ENCODE data around the gene ITGA1. TPM values are rescaled to one million over a fixed set of nuclear protein-coding genes. Genes with fewer than 3 reads are reported as not detected.
A peak's percentile ranks its signal among the peaks of the same experiment; 100 is the strongest.

ITGA1 gene
- total RNA-seq, 1 donor = 31.8 TPM

DNA sequence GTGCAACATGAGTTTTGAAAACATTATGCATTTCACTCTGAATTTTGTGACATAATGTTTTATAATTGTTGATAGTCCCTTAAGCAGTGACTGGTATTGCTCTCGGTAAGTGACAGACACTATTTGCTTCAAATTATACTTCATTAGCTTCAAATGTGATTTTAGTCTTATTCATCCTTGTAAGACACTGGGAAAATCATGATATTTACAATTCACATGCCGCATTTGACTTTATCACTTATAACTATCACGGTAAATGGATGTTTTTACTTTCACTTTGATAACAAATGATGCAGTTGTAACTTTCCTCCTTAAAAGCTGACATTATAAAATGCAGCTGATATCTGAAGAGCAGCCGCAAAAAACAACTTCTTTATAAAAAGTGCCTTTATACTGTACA is 157.3 kb downstream of the ITGA1 start:
- TF ChIP-seq, protein P1, sequence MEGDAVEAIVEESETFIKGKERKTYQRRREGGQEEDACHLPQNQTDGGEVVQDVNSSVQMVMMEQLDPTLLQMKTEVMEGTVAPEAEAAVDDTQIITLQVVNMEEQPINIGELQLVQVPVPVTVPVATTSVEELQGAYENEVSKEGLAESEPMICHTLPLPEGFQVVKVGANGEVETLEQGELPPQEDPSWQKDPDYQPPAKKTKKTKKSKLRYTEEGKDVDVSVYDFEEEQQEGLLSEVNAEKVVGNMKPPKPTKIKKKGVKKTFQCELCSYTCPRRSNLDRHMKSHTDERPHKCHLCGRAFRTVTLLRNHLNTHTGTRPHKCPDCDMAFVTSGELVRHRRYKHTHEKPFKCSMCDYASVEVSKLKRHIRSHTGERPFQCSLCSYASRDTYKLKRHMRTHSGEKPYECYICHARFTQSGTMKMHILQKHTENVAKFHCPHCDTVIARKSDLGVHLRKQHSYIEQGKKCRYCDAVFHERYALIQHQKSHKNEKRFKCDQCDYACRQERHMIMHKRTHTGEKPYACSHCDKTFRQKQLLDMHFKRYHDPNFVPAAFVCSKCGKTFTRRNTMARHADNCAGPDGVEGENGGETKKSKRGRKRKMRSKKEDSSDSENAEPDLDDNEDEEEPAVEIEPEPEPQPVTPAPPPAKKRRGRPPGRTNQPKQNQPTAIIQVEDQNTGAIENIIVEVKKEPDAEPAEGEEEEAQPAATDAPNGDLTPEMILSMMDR (IDR thresholded peaks at IDR 0.05; ENCODE audit: extremely low read depth, low read depth, low read length) = no peak
- Histone ChIP-seq H3K4me1 (ENCODE audit: insufficient read depth, low read length) (peaks cover 10% of the 10 kb centered on the region), H2AFZ (ENCODE audit: low read length) (peak overlapping the region; percentile 12), H3K4me2 (ENCODE audit: insufficient read depth, low read length) (peak overlapping the region; percentile 44), H3K36me3 (ENCODE audit: insufficient read depth, low read length) (no peaks in the 10 kb centered on the region), H3K4me3 (ENCODE audit: insufficient read depth, low read length) (peak overlapping the region; percentile 47), H3K27me3 (ENCODE audit: insufficient read depth, low read length) (no peaks in the 10 kb centered on the region), H3K9me3 (ENCODE audit: low read depth, low read length) (no peaks in the 10 kb centered on the region), H3K27ac (ENCODE audit: low read depth, low read length) (no peak overlapping the region), H4K20me1 (ENCODE audit: insufficient read depth, low read length) (no peaks in the 10 kb centered on the region), H3K79me2 (ENCODE audit: insufficient read depth, low read length) (no peaks in the 10 kb centered on the region)
- no peak for DNase-seq (ENCODE audit: insufficient read length, low spot score, missing footprints)

DNA sequence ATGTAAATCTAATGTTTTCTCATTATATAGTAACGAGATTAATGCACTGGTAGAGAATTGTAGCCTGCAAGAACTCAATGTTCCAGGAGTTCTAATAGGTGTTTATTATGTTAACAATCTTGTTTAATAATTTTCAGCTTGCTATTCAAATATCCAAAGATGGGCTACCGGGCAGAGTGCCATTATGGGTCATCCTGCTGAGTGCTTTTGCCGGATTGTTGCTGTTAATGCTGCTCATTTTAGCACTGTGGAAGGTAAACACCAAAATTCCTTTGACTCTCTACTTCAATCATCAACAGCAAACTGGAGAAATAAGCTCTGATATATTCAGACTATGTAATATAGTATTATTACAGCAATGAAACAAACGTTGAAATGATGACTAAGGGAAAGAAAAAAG is 159.5 kb downstream of the ITGA1 start:
- TF ChIP-seq, protein P1 (IDR thresholded peaks at IDR 0.05; ENCODE audit: extremely low read depth, low read depth, low read length) = no peak
- no peaks in the 10 kb centered on the region for H3K79me2 ChIP-seq (ENCODE audit: insufficient read depth, low read length)
- DNase-seq (ENCODE audit: insufficient read length, low spot score, missing footprints) = no peak
- no peaks in the 10 kb centered on the region for H3K9me3 ChIP-seq (ENCODE audit: low read depth, low read length)
- no peak overlapping the region for H3K4me2 ChIP-seq (ENCODE audit: insufficient read depth, low read length)
- no peak overlapping the region for H2AFZ ChIP-seq (ENCODE audit: low read length)
- no peaks in the 10 kb centered on the region for H3K27me3 ChIP-seq (ENCODE audit: insufficient read depth, low read length)
- H3K27ac ChIP-seq (ENCODE audit: low read depth, low read length) = no peak overlapping the region
- no peaks in the 10 kb centered on the region for H3K36me3 ChIP-seq (ENCODE audit: insufficient read depth, low read length)
- no peaks in the 10 kb centered on the region for H4K20me1 ChIP-seq (ENCODE audit: insufficient read depth, low read length)
- peaks cover 10% of the 10 kb centered on the region for H3K4me1 ChIP-seq (ENCODE audit: insufficient read depth, low read length)
- no peak overlapping the region for H3K4me3 ChIP-seq (ENCODE audit: insufficient read depth, low read length)

DNA sequence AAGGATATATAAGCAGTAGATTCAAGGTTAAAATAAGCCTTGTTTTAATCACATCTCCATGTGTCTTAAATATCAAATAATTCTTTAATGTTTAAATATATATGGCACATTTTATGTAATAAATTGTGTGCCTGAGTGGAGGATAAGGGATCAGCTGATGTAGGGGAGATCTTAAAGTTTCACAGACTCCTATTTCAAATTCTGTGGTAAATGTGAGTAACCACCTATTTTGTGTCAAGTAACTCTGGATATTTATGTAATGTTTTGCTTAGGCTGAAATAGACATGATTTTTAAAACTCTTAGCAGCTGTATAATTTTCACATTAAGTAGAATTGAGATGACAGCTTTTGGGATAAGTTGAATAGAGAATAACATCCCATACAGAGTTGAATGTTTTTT is 160.1 kb downstream of the ITGA1 start:
- Histone ChIP-seq H3K4me3 (ENCODE audit: insufficient read depth, low read length) (no peak overlapping the region), H3K4me2 (ENCODE audit: insufficient read depth, low read length) (no peak overlapping the region), H3K27me3 (ENCODE audit: insufficient read depth, low read length) (no peaks in the 10 kb centered on the region), H3K36me3 (ENCODE audit: insufficient read depth, low read length) (no peaks in the 10 kb centered on the region), H2AFZ (ENCODE audit: low read length) (no peak overlapping the region), H3K79me2 (ENCODE audit: insufficient read depth, low read length) (no peaks in the 10 kb centered on the region), H3K4me1 (ENCODE audit: insufficient read depth, low read length) (peaks cover 10% of the 10 kb centered on the region), H4K20me1 (ENCODE audit: insufficient read depth, low read length) (no peaks in the 10 kb centered on the region), H3K27ac (ENCODE audit: low read depth, low read length) (no peak overlapping the region), H3K9me3 (ENCODE audit: low read depth, low read length) (no peaks in the 10 kb centered on the region)
- no peak for DNase-seq (ENCODE audit: insufficient read length, low spot score, missing footprints)
- TF ChIP-seq, protein P1 (IDR thresholded peaks at IDR 0.05; ENCODE audit: extremely low read depth, low read depth, low read length) = no peak

DNA sequence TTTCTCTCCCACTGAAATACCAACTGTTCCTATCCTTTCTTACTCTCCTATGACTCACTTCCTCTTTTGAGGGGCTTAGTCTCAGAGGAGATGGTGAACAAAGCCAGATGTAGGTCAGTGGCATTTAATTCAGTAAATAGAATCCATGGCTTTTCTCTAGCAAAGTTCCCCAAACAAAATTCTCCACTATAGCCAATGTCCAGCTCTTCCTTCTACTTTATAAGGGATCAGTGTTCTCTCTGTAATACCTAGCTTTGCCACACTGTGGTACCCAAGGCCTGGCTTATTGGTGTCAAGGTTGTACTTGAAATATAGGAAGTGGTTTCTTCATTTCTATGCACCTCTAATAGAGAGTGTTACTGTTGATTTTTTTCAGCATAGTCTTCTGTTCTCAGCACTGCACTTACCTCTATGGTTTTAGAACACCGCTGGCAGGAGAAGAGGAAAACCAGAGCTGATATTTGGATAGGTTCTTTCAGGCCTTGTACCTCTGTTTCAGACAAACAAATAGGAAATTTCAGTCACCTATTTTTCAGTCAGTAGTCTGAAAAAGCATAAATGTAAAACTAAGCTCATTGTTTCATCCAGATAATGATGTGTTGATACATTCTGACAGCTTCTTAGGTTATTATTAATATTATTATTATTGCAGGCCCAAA is 160.8 kb downstream of the ITGA1 start:
- peak; percentile 61 for DNase-seq (ENCODE audit: insufficient read length, low spot score, missing footprints)
- Histone ChIP-seq H3K9me3 (ENCODE audit: low read depth, low read length) (no peaks in the 10 kb centered on the region), H3K27ac (ENCODE audit: low read depth, low read length) (no peak overlapping the region), H3K36me3 (ENCODE audit: insufficient read depth, low read length) (no peaks in the 10 kb centered on the region), H3K4me1 (ENCODE audit: insufficient read depth, low read length) (peaks cover 10% of the 10 kb centered on the region), H3K27me3 (ENCODE audit: insufficient read depth, low read length) (no peaks in the 10 kb centered on the region), H3K4me2 (ENCODE audit: insufficient read depth, low read length) (no peak overlapping the region), H4K20me1 (ENCODE audit: insufficient read depth, low read length) (no peaks in the 10 kb centered on the region), H3K79me2 (ENCODE audit: insufficient read depth, low read length) (no peaks in the 10 kb centered on the region), H2AFZ (ENCODE audit: low read length) (peak overlapping the region; percentile 53), H3K4me3 (ENCODE audit: insufficient read depth, low read length) (no peak overlapping the region)
- TF ChIP-seq, protein P1 (IDR thresholded peaks at IDR 0.05; ENCODE audit: extremely low read depth, low read depth, low read length) = peak; percentile 82

All from osteoblast (primary cell).